HepG2 (cell line): Measurements from ENCODE around the gene KIAA1755.

ENCODE experiments used
- ETV6 ChIP-seq: sonication (generic); formaldehyde crosslinking; conservative IDR thresholded peaks from 2 replicates; pipeline ENCODE4 v1.4.0; 2020; ENCODE audit warnings: missing genetic modification reagents
- TBX2 ChIP-seq: sonication (generic); formaldehyde crosslinking; IDR thresholded peaks from 2 replicates; pipeline ENCODE4 v1.5.0; 2020; ENCODE audit warnings: missing genetic modification reagents, mild to moderate bottlenecking, borderline replicate concordance
- TF ChIP-seq, protein P1 (sequence below): sonication (generic); formaldehyde crosslinking; IDR thresholded peaks from 2 replicates; pipeline ENCODE4 v1.5.0; 2020; ENCODE audit warnings: mild to moderate bottlenecking, missing genetic modification reagents, moderate library complexity

DNA sequence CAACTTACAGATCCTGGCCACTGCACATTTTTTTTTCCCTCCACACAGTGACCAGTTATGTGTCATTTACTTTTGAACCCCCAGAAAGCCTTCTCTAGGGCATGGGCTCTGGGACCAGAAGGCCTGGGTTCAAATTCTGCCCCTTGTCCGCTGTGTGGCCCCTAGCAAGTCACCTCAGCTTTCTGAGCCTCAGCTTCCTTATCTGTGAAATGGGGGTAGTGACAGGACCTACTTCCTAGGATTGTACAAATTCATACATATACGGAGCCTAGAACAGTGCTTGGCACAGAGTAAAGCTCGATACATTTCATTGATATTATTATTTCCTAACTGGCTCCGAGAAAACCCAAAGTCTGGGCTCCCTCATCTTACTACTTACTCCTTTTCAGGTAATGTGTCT is 45.0 kb upstream of the KIAA1755 start:
- no peak for TF ChIP-seq ETV6 (CRISPR knock-in tag)
- TF ChIP-seq, protein P1, sequence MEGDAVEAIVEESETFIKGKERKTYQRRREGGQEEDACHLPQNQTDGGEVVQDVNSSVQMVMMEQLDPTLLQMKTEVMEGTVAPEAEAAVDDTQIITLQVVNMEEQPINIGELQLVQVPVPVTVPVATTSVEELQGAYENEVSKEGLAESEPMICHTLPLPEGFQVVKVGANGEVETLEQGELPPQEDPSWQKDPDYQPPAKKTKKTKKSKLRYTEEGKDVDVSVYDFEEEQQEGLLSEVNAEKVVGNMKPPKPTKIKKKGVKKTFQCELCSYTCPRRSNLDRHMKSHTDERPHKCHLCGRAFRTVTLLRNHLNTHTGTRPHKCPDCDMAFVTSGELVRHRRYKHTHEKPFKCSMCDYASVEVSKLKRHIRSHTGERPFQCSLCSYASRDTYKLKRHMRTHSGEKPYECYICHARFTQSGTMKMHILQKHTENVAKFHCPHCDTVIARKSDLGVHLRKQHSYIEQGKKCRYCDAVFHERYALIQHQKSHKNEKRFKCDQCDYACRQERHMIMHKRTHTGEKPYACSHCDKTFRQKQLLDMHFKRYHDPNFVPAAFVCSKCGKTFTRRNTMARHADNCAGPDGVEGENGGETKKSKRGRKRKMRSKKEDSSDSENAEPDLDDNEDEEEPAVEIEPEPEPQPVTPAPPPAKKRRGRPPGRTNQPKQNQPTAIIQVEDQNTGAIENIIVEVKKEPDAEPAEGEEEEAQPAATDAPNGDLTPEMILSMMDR (CRISPR knock-in tag) = no peak
- TF ChIP-seq TBX2 (CRISPR knock-in tag) = no peak
